SK-N-SH treated with all-trans-retinoic acid at 6 μM for 48 hours (cell line): ENCODE measurements around the gene PTPRG.
A peak's percentile ranks its signal among the peaks of the same experiment; 100 is the strongest.

ENCODE experiments used
- ATAC-seq: fragments of 200-7000 bp; cut with Tn5 transposase; 3 replicates; pipeline ENCODE4 v1.9.1; 2020; ENCODE audit warnings: mild to moderate bottlenecking, moderate library complexity
- ARNTL ChIP-seq: fragments of 450-650 bp; formaldehyde crosslinking; IDR thresholded peaks from 2 replicates; pipeline ENCODE4 v1.5.0; 2020; ENCODE audit warnings: low read depth, mild to moderate bottlenecking, moderate library complexity, borderline replicate concordance
- CSDC2 ChIP-seq: fragments of 250-450 bp; sonication (Bioruptor Pico); IDR thresholded peaks from 2 replicates; pipeline ENCODE4 v1.5.0; 2020; ENCODE audit warnings: mild to moderate bottlenecking, moderate library complexity
- CSRNP3 ChIP-seq: fragments of 250-450 bp; sonication (Bioruptor Pico); IDR thresholded peaks from 2 replicates; pipeline ENCODE4 v1.5.1; 2021; ENCODE audit warnings: mild to moderate bottlenecking, moderate library complexity
- ESRRG ChIP-seq: fragments of 250-450 bp; sonication (Bioruptor Pico); IDR thresholded peaks from 2 replicates; pipeline ENCODE4 v1.6.1; 2021; ENCODE audit warnings: mild to moderate bottlenecking
- GLIS3 ChIP-seq: fragments of 250-450 bp; sonication (Bioruptor Pico); IDR thresholded peaks from 2 replicates; pipeline ENCODE4 v1.5.0; 2020; ENCODE audit warnings: mild to moderate bottlenecking, moderate library complexity
- ISL1 ChIP-seq: fragments of 250-450 bp; sonication (Bioruptor Pico); IDR thresholded peaks from 2 replicates; pipeline ENCODE4 v2.1.2; 2022; ENCODE audit warnings: mild to moderate bottlenecking, moderate library complexity
- OSR1 ChIP-seq: fragments of 250-450 bp; sonication (Bioruptor Pico); IDR thresholded peaks from 2 replicates; pipeline ENCODE4 v1.8.0; 2022; ENCODE audit warnings: moderate library complexity, mild to moderate bottlenecking, inconsistent platforms
- PATZ1 ChIP-seq: fragments of 250-450 bp; sonication (Bioruptor Pico); IDR thresholded peaks from 2 replicates; pipeline ENCODE4 v1.8.0; 2020; ENCODE audit warnings: mild to moderate bottlenecking, moderate library complexity, borderline replicate concordance
- PPARA ChIP-seq: fragments of 250-450 bp; sonication (Bioruptor Pico); IDR thresholded peaks from 2 replicates; pipeline ENCODE4 v1.5.0; 2020; ENCODE audit warnings: mild to moderate bottlenecking, borderline replicate concordance
- RARB ChIP-seq: fragments of 250-450 bp; sonication (Bioruptor Pico); IDR thresholded peaks from 2 replicates; pipeline ENCODE4 v1.8.0; 2021; ENCODE audit warnings: mild to moderate bottlenecking, moderate library complexity
- SNAI2 ChIP-seq: fragments of 250-450 bp; sonication (Bioruptor Pico); IDR thresholded peaks from 2 replicates; pipeline ENCODE4 v1.5.0; 2020; ENCODE audit warnings: mild to moderate bottlenecking, moderate library complexity
- TOX ChIP-seq: fragments of 250-450 bp; sonication (Bioruptor Pico); IDR thresholded peaks from 2 replicates; pipeline ENCODE4 v1.8.0; 2021; ENCODE audit warnings: mild to moderate bottlenecking, moderate library complexity, borderline replicate concordance
- TSHZ2 ChIP-seq: fragments of 250-450 bp; sonication (Bioruptor Pico); IDR thresholded peaks from 2 replicates; pipeline ENCODE4 v1.5.0; 2020; ENCODE audit warnings: mild to moderate bottlenecking, moderate library complexity
- ZC3H10 ChIP-seq: fragments of 250-450 bp; sonication (Bioruptor Pico); IDR thresholded peaks from 2 replicates; pipeline ENCODE4 v1.5.1; 2021; ENCODE audit warnings: mild to moderate bottlenecking, moderate library complexity
- ZFP3 ChIP-seq: fragments of 250-450 bp; sonication (Bioruptor Pico); IDR thresholded peaks from 2 replicates; pipeline ENCODE4 v1.5.0; 2020; ENCODE audit warnings: mild to moderate bottlenecking, moderate library complexity
- ZFP30 ChIP-seq: fragments of 450-650 bp; formaldehyde crosslinking; IDR thresholded peaks from 2 replicates; pipeline ENCODE4 v1.5.0; 2022; ENCODE audit warnings: mild to moderate bottlenecking, moderate library complexity
- ZNF565 ChIP-seq: fragments of 450-650 bp; formaldehyde crosslinking; conservative IDR thresholded peaks from 2 replicates; pipeline ENCODE4 v1.5.0; 2020; ENCODE audit warnings: low read depth, mild to moderate bottlenecking, moderate library complexity
- ZNF70 ChIP-seq: fragments of 450-650 bp; formaldehyde crosslinking; IDR thresholded peaks from 2 replicates; pipeline ENCODE4 v1.5.0; 2020; ENCODE audit warnings: mild to moderate bottlenecking, moderate library complexity
- ZNF8 ChIP-seq: fragments of 450-650 bp; formaldehyde crosslinking; IDR thresholded peaks from 2 replicates; pipeline ENCODE4 v1.5.0; 2020; ENCODE audit warnings: mild to moderate bottlenecking, moderate library complexity
- TF ChIP-seq, protein P1 (sequence below): fragments of 250-450 bp; sonication (Bioruptor Pico); IDR thresholded peaks from 2 replicates; pipeline ENCODE4 v1.5.1; 2020; ENCODE audit warnings: low read depth, mild to moderate bottlenecking, moderate library complexity

Gene PTPRG

DNA sequence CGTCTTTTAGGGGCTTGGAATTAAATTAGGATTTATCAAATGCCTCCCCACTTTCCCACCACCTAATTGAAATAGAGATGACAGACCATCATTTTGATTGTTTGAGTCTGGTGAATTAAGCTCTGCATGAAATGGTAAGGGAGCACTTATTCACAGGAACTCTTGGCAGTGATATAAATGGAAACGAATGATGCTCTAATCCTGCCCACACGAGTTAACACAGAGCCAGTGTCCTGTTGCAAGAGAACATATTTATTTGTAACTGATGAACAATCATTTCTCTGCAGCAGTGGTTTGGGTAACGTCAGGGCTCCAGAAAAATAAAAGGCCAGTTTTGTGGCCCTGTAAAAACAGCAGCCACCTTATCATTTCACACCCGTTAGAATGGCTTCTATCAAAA is 648.6 kb downstream of the PTPRG start:
- no peak for ATAC-seq
- TF ChIP-seq ISL1 (CRISPR knock-in tag) (no peak), PPARA (CRISPR knock-in tag) (no peak), ZNF70 (no peak), RARB (no peak), CSDC2 (CRISPR knock-in tag) (no peak), ZFP30 (CRISPR knock-in tag) (no peak), TOX (CRISPR knock-in tag) (no peak), TSHZ2 (CRISPR knock-in tag) (no peak), ZNF565 (no peak), PATZ1 (no peak), GLIS3 (no peak), ZFP3 (no peak), OSR1 (CRISPR knock-in tag) (no peak), SNAI2 (CRISPR knock-in tag) (no peak), ARNTL (CRISPR knock-in tag) (no peak), ESRRG (CRISPR knock-in tag) (no peak)
- TF ChIP-seq, all 23 proteins: peak for 0

DNA sequence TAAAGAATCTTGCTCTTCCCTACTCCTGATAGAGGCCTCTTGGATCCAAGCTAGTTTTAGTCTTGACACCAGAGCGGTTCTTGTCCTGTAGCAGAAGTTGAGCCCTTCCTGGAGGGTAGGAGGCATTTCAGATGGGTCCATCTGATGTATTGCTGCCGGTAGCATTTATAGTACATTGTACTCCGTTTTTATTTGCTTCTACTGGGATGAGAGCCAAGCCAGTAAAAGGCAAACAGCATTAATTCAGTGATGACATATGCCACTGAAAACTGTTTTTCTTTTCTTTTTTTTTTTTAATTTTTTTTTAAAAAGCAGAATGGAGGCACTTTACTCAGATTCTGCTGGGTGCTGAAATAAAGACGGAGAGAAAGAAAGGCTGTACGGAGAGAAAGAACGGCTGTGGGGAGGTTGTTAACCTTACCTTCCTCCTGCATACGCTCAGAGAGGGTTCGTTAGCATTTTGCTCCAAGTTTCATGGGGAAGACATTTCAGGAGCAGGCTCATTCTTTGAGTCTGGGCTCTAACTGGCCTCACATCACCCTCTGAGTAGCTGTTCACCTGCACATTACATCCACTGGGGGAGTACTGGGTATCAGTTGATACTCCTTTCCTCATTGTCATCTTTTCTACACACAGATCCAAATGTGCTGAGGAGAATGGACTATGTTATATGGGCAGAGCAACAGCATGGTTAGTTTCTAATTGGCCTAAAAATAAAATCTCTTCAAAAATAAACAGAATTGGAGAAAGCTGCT is 650.5 kb downstream of the PTPRG start:
- TF ChIP-seq ESRRG (CRISPR knock-in tag) (no peak), CSDC2 (CRISPR knock-in tag) (no peak), PPARA (CRISPR knock-in tag) (no peak), CSRNP3 (no peak)
- TF ChIP-seq, protein P1, sequence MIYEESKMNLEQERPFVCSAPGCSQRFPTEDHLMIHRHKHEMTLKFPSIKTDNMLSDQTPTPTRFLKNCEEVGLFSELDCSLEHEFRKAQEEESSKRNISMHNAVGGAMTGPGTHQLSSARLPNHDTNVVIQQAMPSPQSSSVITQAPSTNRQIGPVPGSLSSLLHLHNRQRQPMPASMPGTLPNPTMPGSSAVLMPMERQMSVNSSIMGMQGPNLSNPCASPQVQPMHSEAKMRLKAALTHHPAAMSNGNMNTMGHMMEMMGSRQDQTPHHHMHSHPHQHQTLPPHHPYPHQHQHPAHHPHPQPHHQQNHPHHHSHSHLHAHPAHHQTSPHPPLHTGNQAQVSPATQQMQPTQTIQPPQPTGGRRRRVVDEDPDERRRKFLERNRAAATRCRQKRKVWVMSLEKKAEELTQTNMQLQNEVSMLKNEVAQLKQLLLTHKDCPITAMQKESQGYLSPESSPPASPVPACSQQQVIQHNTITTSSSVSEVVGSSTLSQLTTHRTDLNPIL (CRISPR knock-in tag), result no peak
- ATAC-seq, result peak; percentile 67

GRCh38 chr3:62214850-62215249 is 653.5 kb downstream of the PTPRG start:
- ATAC-seq, result no peak
- TF ChIP-seq OSR1 (CRISPR knock-in tag) (no peak), ARNTL (CRISPR knock-in tag) (no peak), ZNF70 (no peak), ZC3H10 (CRISPR knock-in tag) (no peak)
- TF ChIP-seq, protein P1 (CRISPR knock-in tag), result no peak
- TF ChIP-seq, all 23 proteins: peak for 0

DNA sequence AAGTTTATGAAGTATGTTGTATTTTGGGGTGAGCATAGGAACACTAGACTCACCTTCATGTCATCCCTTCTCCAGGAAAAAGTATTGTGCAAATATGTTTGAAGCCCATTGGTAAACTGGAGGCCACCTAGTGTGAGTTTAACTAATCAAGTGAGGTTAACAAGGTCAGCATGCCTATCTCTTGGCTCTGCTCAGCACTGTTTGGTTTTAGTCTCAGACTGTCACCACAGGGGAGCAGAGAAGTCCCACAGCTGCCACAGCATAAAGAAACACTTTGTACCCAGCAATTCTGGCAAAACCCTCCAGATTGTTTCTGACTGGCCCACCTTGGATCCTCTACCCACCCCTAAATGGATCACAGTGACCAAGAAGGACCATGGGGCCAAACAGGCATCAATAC is 659.2 kb downstream of the PTPRG start:
- ATAC-seq, result no peak
- TF ChIP-seq ZNF8 (no peak), ARNTL (CRISPR knock-in tag) (no peak)
- TF ChIP-seq, protein P1 (CRISPR knock-in tag), result no peak
- TF ChIP-seq, all 23 proteins: peak for 0
